C4-2B (cell line): ENCODE data around the gene INKA1.
A peak's percentile ranks its signal among the peaks of the same experiment; 100 is the strongest.
"Not testable (repeated sequence)": the region's sequence is repeated elsewhere in the genome, so short reads cannot be mapped to it uniquely, and the experiment has no call there.

Experiments used
- H3K27ac ChIP-seq: fragments of 450-650 bp; 2 replicates; pipeline ENCODE4 v1.5.1; 2017
- CTCF ChIP-seq: fragments of 450-650 bp; conservative IDR thresholded peaks from 2 replicates; pipeline ENCODE4 v1.5.1; 2017; ENCODE audit warnings: mild to moderate bottlenecking
- ZFX ChIP-seq: fragments of 450-650 bp; IDR thresholded peaks from 2 replicates; pipeline ENCODE4 v1.6.1; 2017

The INKA1 gene

DNA sequence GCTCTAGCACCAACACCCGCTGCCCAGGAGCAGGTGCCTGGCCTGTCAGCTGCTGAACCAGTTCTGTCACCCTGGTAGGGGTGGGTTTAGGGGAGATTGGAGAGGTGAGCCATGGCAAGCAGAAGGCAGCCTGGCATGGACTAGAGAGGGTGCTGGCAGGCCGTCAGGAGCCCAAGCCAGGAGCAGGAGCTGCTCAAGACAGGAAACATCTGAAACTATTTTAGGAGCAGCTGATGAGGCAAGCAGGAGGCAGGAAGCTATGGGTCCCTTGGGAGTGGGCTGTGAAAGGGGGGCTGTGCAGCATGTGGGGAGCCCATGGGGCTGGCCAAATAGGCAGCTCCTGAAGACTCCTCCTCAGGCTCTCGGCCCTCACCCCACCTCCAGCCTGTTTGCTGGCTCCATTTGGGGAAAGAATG lies 2.3 kb downstream of the INKA1 start:
- H3K27ac ChIP-seq, result peak overlapping the region; percentile 62
- TF ChIP-seq CTCF, result no peak
- no peak for TF ChIP-seq ZFX

DNA sequence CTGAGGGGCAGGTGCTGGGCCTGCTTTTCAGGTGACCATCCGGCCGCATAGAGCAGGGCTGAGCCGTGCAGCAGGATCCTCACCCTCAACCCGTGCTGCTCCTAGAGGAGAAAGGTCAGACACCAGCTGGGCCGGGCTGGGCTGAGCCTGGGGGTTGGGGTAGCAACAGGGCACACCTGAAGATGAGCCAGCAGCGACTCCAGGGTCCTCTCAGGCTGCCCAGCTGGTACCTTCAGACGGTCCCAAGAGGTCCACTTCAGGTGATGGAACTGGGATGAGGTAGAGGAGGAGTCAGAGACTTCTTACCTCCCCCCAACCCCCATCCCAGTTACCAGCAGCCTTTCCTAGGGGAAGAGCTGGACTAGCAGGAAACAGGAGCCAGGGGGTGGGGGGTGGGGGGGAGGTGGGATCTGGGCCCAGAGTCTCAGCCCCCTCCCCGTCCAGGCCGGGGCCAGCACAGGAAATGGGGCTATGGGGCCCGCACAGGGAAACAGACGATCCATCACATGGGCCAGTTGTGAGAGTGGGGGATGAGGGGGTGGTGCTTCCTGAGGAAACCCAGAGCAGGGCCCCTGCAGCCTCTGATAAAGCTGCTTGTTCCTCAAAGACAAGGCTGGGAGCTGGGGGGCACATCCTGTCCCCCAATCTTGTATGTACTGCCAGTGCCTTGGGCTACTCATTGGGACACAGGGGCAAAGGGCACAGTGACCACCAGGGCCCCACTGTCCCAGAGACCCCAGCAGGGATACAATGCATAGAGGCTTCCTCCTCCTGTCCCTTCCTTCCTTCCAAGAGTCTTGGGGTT lies 3.0 kb downstream of the INKA1 start:
- TF ChIP-seq ZFX (no peak), CTCF (no peak)
- H3K27ac ChIP-seq, result peak overlapping the region; percentile 62

- no peak overlapping the region for H3K27ac ChIP-seq
- TF ChIP-seq ZFX (no peak), CTCF (no peak)
These were observed 3.8 kb downstream of the INKA1 start for GRCh38 chr3:49806850-49807249.

DNA sequence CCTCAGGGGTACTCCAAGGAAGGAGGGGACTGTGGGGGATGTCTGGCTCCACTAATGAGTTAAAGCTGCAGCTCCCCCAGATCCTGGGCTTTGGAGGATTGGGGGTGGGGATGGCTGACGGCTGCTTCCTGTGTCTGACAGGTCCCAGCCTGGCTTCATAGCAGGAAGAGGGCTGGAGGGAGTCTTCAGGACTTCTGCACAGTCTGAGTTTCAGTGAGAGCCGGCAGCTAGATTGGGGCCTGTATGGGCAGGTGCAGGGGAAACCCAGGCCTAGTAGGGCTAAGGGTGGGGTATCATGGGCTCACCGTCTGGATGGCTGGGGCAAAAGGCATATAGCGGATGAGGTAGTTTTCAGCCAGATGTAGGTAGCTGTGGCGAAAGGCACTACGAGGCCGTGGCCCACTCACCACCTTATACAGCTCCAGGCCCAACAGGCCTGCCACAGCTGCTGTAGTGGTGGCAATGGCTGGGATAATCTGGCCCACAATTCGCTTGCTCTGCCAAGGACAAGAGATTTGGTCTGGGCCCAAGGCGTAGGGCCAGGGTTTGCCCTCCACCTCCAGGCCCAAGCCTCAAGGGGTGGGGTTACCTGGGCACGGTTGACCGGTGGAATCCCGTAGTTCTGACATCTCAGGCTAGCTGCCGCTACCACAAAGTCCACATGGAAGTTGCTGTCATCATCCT lies 4.5 kb downstream of the INKA1 start:
- H3K27ac ChIP-seq, result no peak overlapping the region
- TF ChIP-seq ZFX (no peak), CTCF (no peak)

GRCh38 chr3:49812916-49813496 lies 9.9 kb downstream of the INKA1 start:
- no peak for TF ChIP-seq ZFX
- TF ChIP-seq CTCF, result no peak
- no peak overlapping the region for H3K27ac ChIP-seq

DNA sequence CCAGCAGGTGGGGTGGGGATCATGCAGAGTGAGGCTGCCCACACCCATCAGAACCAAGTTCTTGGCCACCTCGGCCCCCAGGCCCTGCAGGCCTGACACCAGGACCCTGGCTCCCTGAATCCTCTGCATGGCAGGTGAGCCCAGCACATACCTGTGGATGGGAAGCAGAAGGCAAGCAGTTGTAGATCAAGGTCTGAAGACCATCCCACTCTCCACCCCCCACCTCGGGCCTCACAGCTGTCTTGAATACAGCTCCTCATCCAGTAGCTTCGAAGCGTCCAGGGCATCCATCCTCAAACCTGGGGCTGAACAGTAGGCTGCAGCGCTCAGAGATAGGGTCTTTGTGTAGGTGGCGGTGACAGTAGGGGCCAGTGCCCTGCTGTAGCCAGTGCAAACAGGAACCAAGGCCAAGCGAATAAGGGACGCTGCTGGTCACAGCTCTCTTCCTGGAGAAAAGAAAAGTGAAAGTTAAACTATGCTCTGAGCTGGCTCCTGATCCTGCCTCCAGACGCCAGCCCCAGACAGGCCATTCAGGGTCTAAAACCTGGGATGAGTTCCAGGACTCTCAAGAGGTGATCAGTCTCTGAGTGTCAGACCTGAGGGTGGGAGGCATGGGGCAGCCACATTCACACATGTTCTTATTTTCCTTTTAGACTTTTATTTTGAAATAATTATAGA lies 10.6 kb downstream of the INKA1 start, which contains the start of gene UBA7:
Gene UBA7, minus strand, starts transcription at position 457 of the 678 bp plus-strand sequence. Its CDS starts 166 bp downstream, at position 291.
- TF ChIP-seq CTCF, result no peak
- TF ChIP-seq ZFX, result no peak
- H3K27ac ChIP-seq, result no peak within 1 kb of the TSS

GRCh38 chr3:49823131-49823530 lies 20.1 kb downstream of the INKA1 start:
- H3K27ac ChIP-seq, result not testable (repeated sequence)
